NCI-H2107 (cell line): ENCODE results near the gene AFF1.
"Not testable (repeated sequence)": the region's sequence is repeated elsewhere in the genome, so short reads cannot be mapped to it uniquely, and the experiment has no call there.

Source experiments
- DNase-seq: peaks from one replicate; lab custom pipeline; 2025; lab: John Stamatoyannopoulos, UW

AFF1 gene

GRCh38 chr4:87035881-87036509 is 101.2 kb downstream of the AFF1 start:
- no peak for DNase-seq

- no peak for DNase-seq
Measured at GRCh38 chr4:87036713-87037112, 101.9 kb downstream of the AFF1 start.

- not testable (repeated sequence) for DNase-seq
Measured at GRCh38 chr4:87037171-87037570, 102.4 kb downstream of the AFF1 start.

GRCh38 chr4:87037671-87038334 is 103.0 kb downstream of the AFF1 start:
- DNase-seq: no peak

- no peak for DNase-seq
Measured at GRCh38 chr4:87038837-87039615, 104.2 kb downstream of the AFF1 start.

DNA sequence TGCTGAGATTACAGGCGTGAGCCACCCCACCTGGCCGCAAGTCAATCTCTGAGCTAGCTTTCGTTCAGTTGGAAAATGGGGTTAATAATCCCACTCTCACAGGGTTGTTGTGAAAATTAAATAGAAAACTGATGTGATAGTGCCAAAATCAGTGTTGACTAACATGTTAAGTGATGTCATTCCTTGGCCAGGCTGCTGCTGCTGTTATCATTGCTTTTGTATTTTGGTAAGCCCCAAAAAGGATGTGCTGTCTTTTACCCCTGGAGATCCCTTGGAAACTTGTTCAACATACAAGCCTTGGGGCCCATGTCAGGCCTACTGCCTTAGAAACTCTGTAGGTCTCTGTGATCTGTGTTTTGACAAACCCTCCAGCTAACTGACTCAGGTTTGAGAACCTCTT is 106.3 kb downstream of the AFF1 start:
- no peak for DNase-seq

- DNase-seq: no peak
Measured at GRCh38 chr4:87042221-87042620, 107.4 kb downstream of the AFF1 start.

DNA sequence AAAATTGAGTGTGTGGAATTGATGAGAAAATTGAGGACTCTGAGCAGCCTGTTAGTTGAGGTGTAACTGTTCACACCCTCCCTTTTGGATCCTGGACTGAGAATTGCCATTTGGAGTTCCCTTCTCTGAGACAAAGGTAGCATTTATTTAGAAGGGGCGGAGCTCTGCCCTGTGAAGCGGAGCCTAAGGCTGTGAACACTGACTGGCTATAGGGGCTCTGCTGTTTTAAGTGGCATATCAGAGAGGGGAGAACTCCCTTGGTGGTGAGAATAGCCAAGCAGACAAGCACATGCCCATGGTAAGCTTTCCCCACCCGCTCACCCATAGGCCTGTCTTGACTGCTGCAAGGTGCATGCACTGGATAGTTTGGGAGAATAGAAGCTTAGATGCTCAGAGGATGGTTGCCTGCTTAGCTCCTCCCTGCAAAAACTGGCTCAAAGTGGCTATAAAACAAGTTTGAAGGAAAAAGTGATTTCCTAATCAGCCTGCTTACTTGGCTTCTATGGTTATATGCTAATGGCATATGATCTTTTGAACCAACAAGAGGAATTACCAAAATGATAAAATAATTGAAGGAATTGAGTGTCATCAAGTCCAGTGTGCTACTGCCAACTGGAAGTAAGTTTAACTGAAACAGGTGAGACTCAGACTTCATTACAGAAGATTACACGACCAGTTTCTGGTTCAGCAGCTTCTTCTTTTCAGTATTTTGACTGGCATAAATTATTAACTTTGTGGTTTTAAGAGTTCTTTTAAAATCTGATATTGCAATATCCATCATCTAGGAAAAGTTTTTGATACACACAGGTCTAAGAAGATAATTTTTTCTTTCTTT is 108.4 kb downstream of the AFF1 start:
- DNase-seq: no peak

- DNase-seq: no peak
Measured at GRCh38 chr4:87044511-87045233, 109.9 kb downstream of the AFF1 start.

- no peak for DNase-seq
Measured at GRCh38 chr4:87045234-87045558, 110.4 kb downstream of the AFF1 start.

DNA sequence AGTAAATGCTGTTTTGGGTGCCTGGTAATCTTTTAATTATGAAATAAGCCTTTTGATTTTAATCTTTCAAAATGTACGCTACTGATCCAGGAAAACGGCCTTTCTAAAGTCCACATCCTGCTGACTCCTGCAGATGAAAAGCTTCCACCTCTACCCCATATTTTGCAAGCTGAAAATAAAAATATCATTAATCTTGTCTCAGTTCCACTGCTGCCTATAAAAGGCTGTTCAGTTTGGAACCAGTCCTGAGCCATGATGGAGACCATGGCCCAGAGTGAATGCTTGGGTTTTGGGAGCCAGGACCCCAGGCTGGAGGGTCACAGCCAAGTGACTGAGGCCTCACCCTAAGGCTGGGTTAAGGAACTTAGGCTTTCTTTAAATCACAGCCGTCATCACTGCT is 110.8 kb downstream of the AFF1 start:
- DNase-seq: no peak

- DNase-seq: no peak
Measured at GRCh38 chr4:87046121-87046551, 111.3 kb downstream of the AFF1 start.

GRCh38 chr4:87047281-87047798 is 112.5 kb downstream of the AFF1 start:
- no peak for DNase-seq

- no peak for DNase-seq
Measured at GRCh38 chr4:87049508-87049907, 114.7 kb downstream of the AFF1 start.

DNA sequence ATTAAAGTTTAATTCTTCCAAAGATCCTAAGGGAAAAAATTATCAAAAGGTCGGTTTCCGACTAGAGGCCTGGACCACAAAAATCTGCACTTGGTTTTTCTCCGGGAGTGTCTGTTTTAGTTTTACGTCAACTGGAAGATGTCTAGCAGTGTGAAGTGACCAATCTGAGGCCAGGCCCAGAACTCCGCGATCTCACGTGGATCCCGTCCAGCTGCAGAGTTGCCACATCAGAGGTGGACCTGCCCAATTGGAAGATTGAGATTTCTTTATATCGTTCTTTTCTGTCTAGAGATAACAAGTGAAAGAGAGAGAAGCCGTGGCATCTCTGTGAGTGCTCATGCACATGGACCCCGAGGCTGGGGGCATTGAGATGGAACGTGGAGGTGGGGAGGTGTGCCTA is 115.8 kb downstream of the AFF1 start:
- DNase-seq: no peak

DNA sequence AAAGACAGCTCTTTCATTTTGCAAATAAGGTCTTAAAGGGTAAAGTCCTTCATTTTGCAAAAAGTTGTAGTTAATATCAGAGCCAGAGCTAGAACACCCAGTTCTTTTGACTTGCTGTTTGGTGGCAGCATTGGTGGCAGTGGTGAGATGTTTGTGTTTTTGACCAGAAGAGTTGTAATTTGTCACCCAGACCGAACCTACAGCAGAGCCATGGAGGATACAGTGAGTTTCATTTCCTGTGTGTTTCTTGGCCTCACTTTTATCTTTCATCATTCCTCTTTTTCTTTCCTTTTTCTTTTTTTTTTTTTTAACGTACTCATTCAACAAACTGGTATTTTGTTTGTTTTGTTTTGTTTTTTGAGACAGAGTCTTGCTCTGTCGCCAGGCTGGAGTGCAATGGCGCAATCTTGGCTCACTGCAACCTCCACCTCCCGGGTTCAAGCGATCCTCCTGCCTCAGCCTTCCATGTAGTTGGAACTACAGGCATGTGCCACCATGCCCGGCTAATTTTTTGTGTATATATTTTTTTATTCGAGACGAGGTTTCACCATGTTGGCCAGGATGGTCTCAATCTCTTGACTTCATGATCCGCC is 116.4 kb downstream of the AFF1 start:
- DNase-seq: no peak

GRCh38 chr4:87052615-87053014 is 117.8 kb downstream of the AFF1 start:
- no peak for DNase-seq

GRCh38 chr4:87053176-87053658 is 118.4 kb downstream of the AFF1 start:
- DNase-seq: no peak

GRCh38 chr4:87053802-87054767 is 119.3 kb downstream of the AFF1 start:
- no peak for DNase-seq

- no peak for DNase-seq
Measured at GRCh38 chr4:87054900-87055299, 120.1 kb downstream of the AFF1 start.
